ENCODE measurements around the gene UBR4.
"Not testable (repeated sequence)": the region's sequence is repeated elsewhere in the genome, so short reads cannot be mapped to it uniquely, and the experiment has no call there.

The UBR4 gene

GRCh38 chr1:19190468-19190867 lies 19.6 kb downstream of the UBR4 start:
- no peak for DNase-seq (ENCODE audit: low read depth)

DNA sequence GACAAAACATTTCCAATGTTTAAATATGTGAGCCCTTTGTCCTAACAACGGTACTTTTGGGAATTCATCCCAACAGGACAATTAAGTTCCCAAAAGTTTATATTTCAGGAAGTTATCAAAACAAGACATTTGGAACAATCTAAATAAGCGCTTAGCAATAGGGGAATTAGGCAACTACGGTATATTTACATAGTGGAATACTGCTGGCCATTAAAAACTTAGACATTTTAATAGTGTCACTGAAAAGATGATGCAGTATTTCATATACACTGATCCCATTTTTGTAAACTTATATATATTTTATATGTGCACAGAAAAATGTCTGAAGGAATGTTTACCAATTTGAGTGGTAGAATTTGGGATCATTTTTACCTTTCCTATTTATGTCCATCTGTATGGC lies 20.8 kb downstream of the UBR4 start:
- no peak for DNase-seq (ENCODE audit: low read depth)

DNA sequence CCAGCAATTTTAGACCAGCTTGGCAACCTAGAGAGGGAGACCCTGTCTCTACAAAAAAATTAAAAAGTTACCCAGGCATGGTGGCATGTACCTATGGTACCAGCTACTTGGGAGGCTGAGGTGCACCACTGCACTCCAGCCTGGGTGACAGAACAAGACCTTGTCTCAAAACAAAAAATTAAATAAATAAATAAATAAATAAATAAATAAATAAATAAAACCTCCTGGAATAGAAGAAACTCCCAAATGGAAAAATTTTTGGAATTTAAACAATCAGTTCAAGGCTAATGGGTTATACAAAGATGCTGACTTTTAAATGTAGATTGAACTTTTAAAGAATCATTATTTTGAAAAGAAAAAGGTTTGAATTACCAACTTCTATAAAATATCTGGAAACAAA lies 22.2 kb downstream of the UBR4 start:
- no peak for DNase-seq (ENCODE audit: low read depth)

GRCh38 chr1:19186001-19186400 lies 24.1 kb downstream of the UBR4 start:
- DNase-seq (ENCODE audit: low read depth): no peak

DNA sequence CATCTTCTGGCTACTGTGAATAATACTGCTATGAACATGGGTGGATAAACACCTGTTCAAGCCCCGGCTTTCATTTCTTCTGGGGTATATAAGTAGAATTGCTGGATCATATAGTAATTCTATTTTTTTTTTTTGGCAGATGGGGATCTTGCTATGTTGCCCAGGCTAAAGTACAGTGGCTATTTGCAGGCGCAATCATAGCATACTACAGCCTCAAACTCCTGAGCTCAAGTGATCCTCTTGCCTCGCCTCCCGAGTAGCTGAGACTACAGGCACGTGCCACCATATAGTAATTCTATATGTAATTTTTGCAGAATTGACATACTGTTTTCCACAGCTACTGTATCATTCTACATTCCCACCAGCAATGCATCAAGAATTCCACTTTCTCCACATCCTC lies 27.8 kb downstream of the UBR4 start:
- DNase-seq (ENCODE audit: low read depth): no peak

DNA sequence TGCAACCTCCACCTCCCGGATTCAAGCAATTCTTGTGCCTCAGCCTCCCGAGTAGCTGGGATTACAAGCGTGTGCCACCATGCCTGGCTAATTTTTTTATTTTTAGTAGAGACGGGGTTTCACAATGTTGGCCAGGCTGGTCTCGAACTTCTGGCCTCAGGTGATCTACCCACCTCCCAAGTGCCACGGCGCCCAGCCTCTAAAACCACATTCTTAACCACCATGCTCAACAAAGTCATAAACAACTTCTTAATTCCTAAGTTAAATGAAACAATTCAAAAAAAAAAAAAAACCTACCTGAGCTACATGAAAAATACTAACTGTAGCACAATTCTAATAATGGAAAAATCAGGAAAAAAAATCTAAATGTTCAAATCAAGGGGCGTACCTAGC lies 29.8 kb downstream of the UBR4 start:
- not testable (repeated sequence) for DNase-seq (ENCODE audit: low read depth)

DNA sequence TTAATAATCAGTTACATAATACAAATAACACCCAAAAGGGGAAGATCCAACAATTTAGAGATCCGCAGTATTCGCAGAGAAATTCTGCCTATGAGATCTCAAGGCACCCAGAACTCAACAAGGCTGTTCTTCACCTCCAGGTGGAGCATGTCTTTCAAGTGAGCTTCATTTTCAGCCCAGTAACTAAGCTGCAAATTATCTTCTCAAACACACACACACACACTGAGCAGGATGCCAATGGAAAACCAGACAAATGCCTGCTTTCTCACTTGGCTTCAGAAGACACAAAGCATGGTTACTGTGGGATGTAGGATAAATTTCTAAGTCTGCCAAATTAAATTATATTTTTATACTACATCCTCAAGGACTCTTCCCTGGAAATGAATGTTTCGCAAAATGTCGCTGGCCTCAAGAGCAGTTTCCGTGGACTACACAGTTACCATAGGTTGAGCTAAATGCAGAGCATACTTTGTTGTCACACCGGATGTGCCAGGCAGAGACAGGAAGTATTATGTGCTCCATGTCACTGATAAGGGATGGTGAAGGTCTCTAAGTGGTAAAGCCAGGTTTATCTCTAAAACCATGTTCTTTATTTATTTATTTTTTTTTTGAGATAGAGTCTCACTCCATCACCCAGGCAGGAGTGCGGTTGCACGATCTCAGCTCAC lies 30.3 kb downstream of the UBR4 start:
- no peak for DNase-seq (ENCODE audit: low read depth)

- no peak for DNase-seq (ENCODE audit: low read depth)
These were observed 31.2 kb downstream of the UBR4 start for GRCh38 chr1:19178734-19179398.

DNA sequence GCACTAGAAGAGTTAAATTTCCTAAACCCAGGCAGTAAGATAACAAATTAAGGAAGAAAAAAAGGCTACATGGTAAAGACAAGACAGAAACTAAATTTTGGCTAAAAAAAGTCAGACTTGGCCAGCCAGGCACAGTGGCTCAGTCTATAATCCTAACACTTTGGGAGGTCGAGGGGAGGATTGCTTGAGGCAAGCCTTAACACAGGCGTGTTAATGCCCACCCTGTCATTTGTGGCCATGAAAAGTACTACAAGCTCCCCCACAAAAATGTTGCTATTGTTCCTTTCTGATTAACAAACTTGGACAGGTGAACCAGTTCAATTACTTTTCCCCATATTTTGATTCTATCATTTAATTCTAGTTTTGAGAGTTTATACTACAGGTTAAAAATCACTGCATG lies 32.3 kb downstream of the UBR4 start:
- no peak for DNase-seq (ENCODE audit: low read depth)

GRCh38 chr1:19169642-19170041 lies 40.4 kb downstream of the UBR4 start:
- DNase-seq (ENCODE audit: low read depth): no peak

- DNase-seq (ENCODE audit: low read depth): no peak
These were observed 42.9 kb downstream of the UBR4 start for GRCh38 chr1:19167140-19167539.

DNA sequence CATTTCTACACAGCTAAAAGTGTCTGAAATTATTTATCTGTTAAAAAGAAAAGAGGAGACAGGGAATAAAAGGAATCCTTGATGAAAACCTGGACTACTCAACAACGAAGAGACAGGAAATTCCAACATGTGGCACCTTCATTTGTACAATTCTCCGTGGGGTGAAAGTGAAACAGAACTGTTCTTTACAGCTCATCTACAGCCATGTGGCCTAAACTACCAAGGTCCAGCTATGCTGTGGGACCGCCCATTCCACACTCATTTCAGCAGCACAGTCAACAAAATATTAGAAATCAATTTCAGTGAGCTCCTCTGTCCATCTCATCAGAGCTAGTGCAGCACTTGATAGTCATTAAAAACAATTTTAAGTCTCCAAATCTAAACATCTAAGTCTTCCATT lies 44.0 kb downstream of the UBR4 start:
- DNase-seq (ENCODE audit: low read depth): no peak

DNA sequence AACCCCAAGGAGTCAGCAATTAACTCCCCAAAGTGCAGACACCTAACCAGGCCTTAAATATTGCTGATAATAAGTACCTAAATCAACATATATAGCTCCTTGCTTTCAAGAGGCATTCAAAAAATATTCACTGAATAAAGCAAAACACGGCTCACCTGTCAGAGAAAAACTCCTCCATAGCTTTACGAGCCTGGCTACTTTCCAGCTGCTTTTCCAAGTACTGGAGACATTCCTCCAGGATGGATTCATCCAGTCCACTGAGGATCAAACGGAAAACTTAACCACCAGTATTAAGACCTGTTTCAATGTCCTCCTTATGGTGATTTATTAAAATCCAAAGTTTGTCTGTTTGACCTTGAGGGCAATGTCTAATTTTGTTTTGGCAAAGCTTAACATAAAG lies 44.6 kb downstream of the UBR4 start:
- DNase-seq (ENCODE audit: low read depth): no peak

DNA sequence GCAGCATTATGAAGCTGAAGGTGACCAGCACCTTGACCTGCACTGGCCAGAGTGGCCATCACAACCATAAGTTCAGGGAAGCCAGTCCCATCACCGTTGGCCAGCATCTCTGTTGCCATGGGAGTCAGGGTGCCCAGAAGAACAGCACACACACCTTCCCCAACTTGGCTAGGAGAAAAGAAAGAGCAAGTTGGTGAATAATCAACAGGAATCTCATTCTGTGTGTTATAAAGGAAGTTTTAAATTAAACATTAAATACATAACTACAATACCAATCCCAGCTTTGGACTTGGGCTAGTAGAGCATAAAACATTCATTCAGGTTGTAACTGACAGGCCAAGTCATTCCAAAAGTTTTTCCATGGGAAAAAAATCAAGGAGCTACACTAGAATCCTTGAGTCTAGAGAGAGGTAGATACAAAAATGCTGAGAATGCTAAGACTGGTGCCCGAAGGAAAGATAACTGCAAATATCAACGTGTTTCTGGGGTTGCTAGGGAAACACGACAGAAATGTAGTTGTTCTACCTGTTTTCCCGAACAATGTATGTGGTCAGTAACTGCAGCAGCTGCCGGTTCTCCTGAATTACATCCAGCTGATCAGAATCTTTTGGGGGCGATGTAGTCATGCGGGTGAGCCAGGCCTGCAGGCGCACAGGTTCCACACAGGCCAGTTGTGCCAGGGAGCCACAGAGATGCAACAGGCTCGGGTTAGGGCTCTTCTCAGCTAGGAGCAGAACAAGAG lies 45.6 kb downstream of the UBR4 start:
- DNase-seq (ENCODE audit: low read depth): no peak

GRCh38 chr1:19163261-19163660 lies 46.8 kb downstream of the UBR4 start:
- no peak for DNase-seq (ENCODE audit: low read depth)

DNA sequence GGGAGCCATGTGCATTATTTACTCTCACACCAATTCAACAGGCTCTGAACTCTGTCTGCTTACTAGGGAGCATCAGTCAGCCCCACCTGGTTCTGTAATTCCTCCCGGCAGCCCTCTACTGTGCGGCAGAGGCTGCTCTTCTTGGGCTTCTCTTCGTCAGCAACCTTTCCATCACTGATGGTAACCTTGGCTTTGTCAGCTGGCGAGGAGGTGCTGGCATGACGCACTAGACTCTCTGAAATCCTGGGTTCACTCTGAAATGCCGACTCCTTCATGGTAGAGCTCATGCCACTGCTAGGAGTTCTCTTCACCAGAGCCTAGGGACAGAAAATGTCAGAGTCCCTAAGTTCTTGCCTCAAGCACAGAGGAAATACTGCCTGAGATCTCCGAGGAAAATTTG lies 49.2 kb downstream of the UBR4 start:
- no peak for DNase-seq (ENCODE audit: low read depth)

DNA sequence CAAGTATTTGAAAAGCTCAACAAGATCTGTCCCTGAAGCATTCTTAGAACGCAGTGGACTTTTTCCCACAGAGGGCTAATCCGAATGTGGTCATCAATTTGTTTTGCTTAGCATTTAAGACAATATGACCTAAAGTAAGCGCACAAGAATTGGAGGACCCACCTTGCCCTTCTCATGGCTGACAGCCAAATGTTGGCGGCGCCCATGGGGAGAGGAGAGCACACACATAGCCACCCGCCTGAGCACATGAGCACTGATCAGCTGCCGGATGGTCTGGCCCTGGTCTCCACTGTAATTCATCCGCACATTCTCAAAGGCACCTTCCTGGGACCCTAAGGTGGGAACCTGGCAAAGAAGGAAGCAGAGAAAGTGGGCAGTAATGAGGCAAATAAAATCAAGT lies 52.4 kb downstream of the UBR4 start:
- DNase-seq (ENCODE audit: low read depth): no peak

DNA sequence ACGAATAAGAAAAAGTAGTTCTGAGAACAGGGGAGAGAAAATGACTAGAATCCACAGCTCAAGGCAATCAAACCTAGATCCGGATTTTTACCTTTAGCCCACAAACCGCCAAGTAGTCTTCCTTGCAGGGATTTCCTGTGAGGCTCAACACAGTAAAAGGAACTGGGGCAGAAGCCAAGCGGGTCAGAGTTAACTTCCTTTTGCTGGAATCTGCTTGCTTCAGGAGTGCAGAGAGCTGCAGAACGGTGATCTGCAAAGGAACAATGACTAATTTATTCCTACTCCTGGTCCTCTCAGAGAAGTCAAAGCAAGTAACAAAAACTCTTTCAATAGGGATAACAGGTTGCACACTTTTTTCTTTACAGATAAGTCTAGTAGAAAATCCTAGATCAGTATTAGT lies 53.4 kb downstream of the UBR4 start:
- no peak for DNase-seq (ENCODE audit: low read depth)

- no peak for DNase-seq (ENCODE audit: low read depth)
These were observed 55.2 kb downstream of the UBR4 start for GRCh38 chr1:19154876-19155275.

DNA sequence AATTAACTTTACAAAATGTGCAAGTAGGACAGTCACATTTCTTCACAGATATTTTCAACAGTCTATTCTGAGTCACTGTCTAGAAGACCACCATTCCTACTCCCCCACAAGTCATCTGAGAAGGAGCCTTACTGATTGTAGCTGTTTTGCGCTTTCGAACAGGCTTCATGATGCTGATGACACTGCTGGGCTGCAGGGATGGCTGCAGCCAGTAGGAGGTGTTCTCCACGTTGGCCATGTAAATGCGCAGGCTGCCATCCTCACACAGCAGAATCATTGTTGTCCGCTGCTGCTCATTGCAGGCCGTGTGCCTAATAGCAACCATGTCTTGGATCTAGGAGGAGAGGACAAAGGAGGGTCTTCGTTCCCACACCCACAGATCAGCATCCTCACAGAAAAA lies 56.9 kb downstream of the UBR4 start:
- no peak for DNase-seq (ENCODE audit: low read depth)

GRCh38 chr1:19151537-19151936 lies 58.5 kb downstream of the UBR4 start:
- DNase-seq (ENCODE audit: low read depth): no peak

DNA sequence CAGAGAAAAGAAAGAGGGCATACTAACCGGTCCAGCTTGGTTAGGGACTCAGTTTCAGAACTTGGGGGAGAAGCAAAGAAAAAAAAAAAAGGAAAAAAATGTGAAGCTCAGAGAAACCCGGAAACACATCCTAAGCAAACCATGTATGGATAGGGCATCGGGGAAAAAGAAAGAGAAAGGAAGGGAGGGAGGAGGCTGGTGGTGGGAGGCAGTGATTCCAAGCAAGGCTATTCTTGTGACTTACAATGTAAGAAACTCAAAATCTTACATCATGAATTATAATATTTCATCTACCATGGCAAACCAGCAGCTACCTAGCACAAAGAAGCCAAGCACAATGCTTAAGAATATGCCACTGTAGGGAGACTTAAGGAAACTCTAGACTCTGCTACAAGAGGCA lies 60.3 kb downstream of the UBR4 start:
- no peak for DNase-seq (ENCODE audit: low read depth)

DNA sequence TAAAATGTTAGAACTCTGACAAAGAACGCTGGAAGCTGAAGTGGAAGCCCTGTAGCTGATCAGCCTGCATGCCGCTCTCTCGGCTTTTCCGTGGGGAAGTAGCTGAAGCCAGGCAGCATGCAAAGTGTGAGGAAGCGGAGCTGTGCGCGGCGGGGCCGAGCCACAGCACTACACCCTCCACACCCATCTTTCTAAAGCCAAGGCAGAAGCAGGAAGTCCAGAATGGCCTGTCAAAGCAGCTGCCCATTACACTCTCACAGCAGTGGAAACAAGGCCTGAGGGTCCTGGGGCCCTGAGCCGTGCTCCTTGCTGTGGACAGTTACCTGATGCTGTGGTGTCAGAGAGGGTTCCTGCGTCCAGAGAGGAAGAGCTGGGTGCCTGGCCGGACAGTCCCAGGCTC lies 69.6 kb downstream of the UBR4 start:
- no peak for DNase-seq (ENCODE audit: low read depth)

GRCh38 chr1:19139711-19140110 lies 70.4 kb downstream of the UBR4 start:
- DNase-seq (ENCODE audit: low read depth): no peak

All from stimulated activated CD8-positive, alpha-beta memory T cell treated with anti-CD3 and anti-CD28 coated beads, Interleukin-15, amount 100 ng/mL, for 1 hour (primary cell).